Activated effector memory CD4-positive, alpha-beta T cell treated with anti-CD3 and anti-CD28 coated beads, Interleukin-2, amount 50 U/mL, for 16 hours (primary cell): ENCODE measurements around the gene NABP1.

Experiments
- DNase-seq: peaks from one replicate; pipeline ENCODE4 v3.0.0-alpha.2; 2020

NABP1 gene

GRCh38 chr2:191713837-191714236 is 35.9 kb downstream of the NABP1 start:
- DNase-seq = no peak

DNA sequence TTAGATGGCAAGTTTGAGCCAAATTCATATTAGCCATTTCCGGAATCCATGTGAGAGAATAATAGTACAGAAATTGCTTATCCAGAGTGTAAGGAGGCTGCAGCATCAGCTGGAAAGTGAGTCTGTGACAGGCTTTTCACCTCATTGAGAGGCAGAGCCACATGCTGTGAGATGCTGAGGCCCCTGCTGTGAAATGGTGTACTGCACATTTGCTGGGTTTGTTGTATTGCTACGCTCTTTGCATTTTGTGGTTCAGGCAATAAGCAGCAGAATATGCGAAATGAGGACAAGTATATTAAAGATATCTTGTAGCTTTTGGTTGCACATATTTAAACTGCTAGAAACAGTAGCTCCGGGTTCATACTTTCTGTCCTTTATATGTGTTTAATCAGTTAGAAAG is 37.0 kb downstream of the NABP1 start:
- DNase-seq = no peak

DNA sequence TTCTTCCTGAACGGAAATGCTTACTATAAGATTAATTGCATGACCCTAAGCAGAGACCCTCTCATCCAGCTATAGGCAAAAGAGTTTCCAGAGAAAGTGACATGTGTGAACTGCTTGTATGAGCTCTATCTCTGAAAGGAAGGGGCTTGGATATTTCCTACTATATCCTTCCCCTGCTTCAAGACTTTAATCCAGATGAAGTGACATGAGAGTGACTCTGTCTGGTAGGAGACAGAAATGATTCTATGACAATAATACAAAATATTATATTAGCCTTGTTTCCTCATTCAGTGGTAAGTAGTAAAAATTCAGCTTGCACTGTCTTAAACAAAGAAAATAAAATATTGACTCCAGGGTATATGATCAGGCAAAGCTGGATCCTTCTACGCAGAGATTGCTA is 37.5 kb downstream of the NABP1 start:
- no peak for DNase-seq

DNA sequence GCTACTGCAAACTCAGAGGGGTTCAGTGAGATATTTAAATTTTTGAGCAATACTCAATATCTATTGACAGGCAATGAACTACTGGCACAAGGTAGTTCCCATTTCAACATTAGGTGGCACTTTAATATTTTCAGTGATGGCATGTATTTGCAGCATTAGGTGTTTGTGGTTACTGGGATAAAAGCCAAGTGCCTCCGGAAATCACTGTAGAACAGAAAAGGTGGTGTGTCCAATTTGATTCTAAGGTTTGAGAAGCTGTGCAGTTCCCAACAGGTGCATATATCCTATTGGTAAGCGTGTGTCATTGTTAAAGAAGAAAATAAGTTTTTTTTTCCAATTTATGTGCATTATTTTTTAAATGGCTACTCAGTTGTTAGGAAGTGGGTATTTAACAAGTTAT is 41.3 kb downstream of the NABP1 start:
- DNase-seq = no peak

DNA sequence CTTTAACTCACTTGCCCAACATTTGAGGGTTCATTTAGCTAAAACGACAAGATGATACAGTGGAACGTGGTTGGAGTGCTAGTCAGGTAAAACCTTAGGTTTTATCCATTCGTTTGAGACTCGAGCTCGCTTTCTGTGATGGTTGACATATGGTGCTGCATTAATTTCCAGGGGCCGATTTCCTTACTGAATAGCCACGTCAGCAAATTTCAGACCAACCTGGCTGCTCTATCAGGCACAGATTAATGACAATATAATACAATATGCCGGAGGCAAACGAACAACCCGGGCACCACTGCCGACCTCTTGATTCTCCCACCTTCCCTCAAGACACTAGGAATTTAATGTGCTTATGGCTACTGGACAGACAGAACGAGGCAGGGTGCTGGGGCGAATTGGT is 42.0 kb downstream of the NABP1 start:
- no peak for DNase-seq

DNA sequence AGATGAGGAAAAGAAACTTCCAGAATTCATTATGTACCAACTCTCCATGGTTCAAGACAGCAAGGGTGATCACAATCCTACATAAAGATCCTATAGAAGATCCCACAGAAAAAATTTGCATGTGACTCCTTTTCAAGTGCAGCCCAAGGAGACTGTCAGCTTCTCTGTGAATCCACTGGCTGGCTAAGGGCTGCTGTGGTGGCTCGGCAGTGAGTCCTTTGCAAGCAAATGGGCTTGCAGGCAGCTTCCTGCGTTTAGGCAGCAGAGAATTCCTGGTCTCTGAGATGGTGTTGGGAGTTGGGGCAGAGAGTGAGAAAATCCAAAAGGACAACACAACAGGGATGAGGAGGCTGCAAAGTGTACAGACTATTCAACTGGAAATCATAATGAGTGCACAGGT is 43.4 kb downstream of the NABP1 start:
- DNase-seq = no peak

DNA sequence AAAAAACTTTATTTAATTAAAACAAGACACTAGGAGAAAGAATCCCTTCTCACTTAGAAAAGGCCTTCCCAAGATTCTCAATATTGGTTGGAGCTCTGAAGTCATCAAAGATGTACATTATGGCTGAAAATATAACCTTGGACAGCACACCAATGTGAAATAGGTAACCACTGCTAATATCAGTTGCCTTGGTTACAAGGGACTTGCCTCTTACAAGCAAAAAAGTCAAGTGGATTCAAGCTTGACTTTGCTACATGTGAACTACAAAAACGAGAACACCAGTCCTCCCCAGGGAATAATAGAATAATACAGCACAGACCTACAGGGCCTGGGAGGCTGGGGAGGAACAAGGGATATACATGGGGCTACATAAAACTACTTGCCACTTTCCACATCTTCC is 46.1 kb downstream of the NABP1 start:
- DNase-seq = no peak

GRCh38 chr2:191728750-191729624 is 51.1 kb downstream of the NABP1 start:
- no peak for DNase-seq

DNA sequence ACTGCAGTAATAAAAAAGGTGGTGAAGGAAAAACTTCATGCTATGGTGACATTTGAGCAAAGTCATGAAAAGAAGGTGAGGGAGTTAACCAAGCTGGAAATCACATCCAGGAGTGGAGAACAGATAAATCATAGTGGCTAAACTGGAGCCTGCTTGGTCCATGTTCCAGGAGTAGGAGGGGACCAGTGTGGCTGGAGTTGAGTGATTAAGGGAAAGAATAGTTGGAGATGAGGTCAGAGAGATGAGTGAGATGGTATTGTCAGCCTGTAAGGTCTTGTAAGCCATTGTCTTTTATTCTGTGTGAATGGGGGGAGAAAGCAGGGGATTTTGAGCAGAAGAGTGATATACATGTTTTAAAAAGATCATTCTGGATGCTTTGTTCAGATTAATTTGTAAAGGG is 52.3 kb downstream of the NABP1 start:
- DNase-seq = no peak
